Trophoblast cell (in vitro differentiated cells and primary cell): ENCODE data around the gene NADSYN1.

Source experiments
- DNase-seq, 2 donors: peaks; one replicate each; pipeline ENCODE4 v3.0.0-alpha.2; 2016
- H2AFZ ChIP-seq: 2 replicates; pipeline ENCODE4 v1.6.1; 2013; ENCODE audit warnings: low read length, moderate library complexity, mild to moderate bottlenecking; ENCODE audit not compliant: insufficient read depth, poor library complexity
- H2AK5ac ChIP-seq: 2 replicates; pipeline ENCODE4 v1.6.1; 2013; ENCODE audit warnings: mild to moderate bottlenecking, low read length
- H2BK120ac ChIP-seq: 2 replicates; pipeline ENCODE4 v1.6.1; 2013; ENCODE audit warnings: low read length, mild to moderate bottlenecking, moderate library complexity; ENCODE audit not compliant: insufficient read depth, poor library complexity
- H2BK12ac ChIP-seq: 2 replicates; pipeline ENCODE4 v1.6.1; 2013; ENCODE audit warnings: mild to moderate bottlenecking, low read length, moderate library complexity
- H2BK5ac ChIP-seq: 2 replicates; pipeline ENCODE4 v1.6.1; 2013; ENCODE audit warnings: low read length, low read depth, moderate library complexity, mild to moderate bottlenecking; ENCODE audit not compliant: poor library complexity
- H3K14ac ChIP-seq: 2 replicates; pipeline ENCODE4 v1.6.1; 2013; ENCODE audit warnings: mild to moderate bottlenecking, low read length
- H3K18ac ChIP-seq: 2 replicates; pipeline ENCODE4 v1.6.1; 2013; ENCODE audit warnings: mild to moderate bottlenecking, low read length
- H3K23ac ChIP-seq: 2 replicates; pipeline ENCODE4 v1.6.1; 2013; ENCODE audit warnings: low read length
- H3K27ac ChIP-seq: 2 replicates; pipeline ENCODE4 v1.5.1; 2013; ENCODE audit warnings: low read depth, mild to moderate bottlenecking, inconsistent platforms, low read length, moderate library complexity
- H3K27me3 ChIP-seq: 2 replicates; pipeline ENCODE4 v1.6.1; 2013; ENCODE audit warnings: inconsistent platforms, mild to moderate bottlenecking, low read length, moderate library complexity; ENCODE audit not compliant: insufficient read depth
- H3K36me3 ChIP-seq, 2 experiments: 1 replicate in 1 of 2; 2 replicates in 1 of 2; pipeline ENCODE4 v1.6.1; 2013; ENCODE audit warnings: low read length in 2 of 2, mild to moderate bottlenecking in 2 of 2, moderate library complexity in 1 of 2; ENCODE audit not compliant: insufficient read depth in 2 of 2, control insufficient read depth in 1 of 2
- H3K4ac ChIP-seq: 2 replicates; pipeline ENCODE4 v1.6.1; 2013; ENCODE audit warnings: low read depth, mild to moderate bottlenecking, low read length, moderate library complexity
- H3K4me1 ChIP-seq, 2 experiments: 1 replicate in 1 of 2; 2 replicates in 1 of 2; pipeline ENCODE4 v1.6.1; 2013; ENCODE audit warnings: low read length in 2 of 2, mild to moderate bottlenecking in 2 of 2, moderate library complexity in 1 of 2; ENCODE audit not compliant: insufficient read depth in 2 of 2, control insufficient read depth in 1 of 2
- H3K4me2 ChIP-seq: 2 replicates; pipeline ENCODE4 v1.6.1; 2013; ENCODE audit warnings: inconsistent platforms, mild to moderate bottlenecking, low read length, moderate library complexity
- H3K4me3 ChIP-seq: 2 replicates; pipeline ENCODE4 v1.5.1; 2013; ENCODE audit warnings: mild to moderate bottlenecking, low read depth, low read length, inconsistent platforms
- H3K79me1 ChIP-seq: one replicate; pipeline ENCODE4 v1.6.1; 2013; ENCODE audit warnings: low read length
- H3K79me2 ChIP-seq: 2 replicates; pipeline ENCODE4 v1.6.1; 2013; ENCODE audit warnings: low read length, mild to moderate bottlenecking; ENCODE audit not compliant: control insufficient read depth, insufficient read depth, poor library complexity
- H3K9ac ChIP-seq: 2 replicates; pipeline ENCODE4 v1.6.1; 2013; ENCODE audit warnings: mild to moderate bottlenecking, low read length
- H3K9me3 ChIP-seq: 2 replicates; pipeline ENCODE4 v1.6.1; 2013; ENCODE audit warnings: low read depth, mild to moderate bottlenecking, control low read depth, inconsistent platforms, low read length; ENCODE audit not compliant: insufficient read depth
- H4K12ac ChIP-seq: 2 replicates; pipeline ENCODE4 v1.6.1; 2013; ENCODE audit warnings: low read depth, mild to moderate bottlenecking, low read length, moderate library complexity
- H4K8ac ChIP-seq: 2 replicates; pipeline ENCODE4 v1.6.1; 2013; ENCODE audit warnings: low read depth, mild to moderate bottlenecking, low read length, moderate library complexity
- H4K91ac ChIP-seq: one replicate; pipeline ENCODE4 v1.6.1; 2013; ENCODE audit warnings: low read depth, mild to moderate bottlenecking, low read length, moderate library complexity
- WGBS: extraction: QIAGEN DNeasy Blood & Tissue Kit; methylation state at CpG from one replicate; pipeline ENCODE4 v1.1.7; 2013; ENCODE audit warnings: missing lambda C conversion rate; ENCODE audit not compliant: insufficient read length, insufficient coverage; ENCODE audit errors: extremely low coverage; 5-methylcytosine and 5-hydroxymethylcytosine counted together

Gene NADSYN1

DNA sequence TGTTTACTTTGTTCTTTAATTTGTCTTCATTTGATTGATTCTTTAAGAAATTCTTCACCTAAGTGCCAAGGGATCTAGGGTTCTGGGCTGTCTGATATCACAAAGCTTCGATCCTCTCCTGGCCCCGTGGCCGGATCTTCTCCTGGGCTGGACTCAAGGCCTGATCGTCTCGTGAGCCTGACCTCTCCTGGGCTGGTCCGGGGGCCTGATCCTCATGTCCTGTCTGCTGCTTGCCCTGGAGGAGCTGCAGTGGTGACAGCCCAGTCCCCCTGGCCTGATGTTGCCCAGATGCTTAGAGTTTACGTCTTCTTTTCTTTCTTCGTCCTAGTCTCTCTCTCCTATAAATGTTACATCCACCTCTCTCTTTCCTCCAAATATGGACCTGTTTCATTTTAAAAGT is 3.3 kb downstream of the NADSYN1 start:
- Histone ChIP-seq H3K9me3 (peaks cover 3% of the 10 kb centered on the region), H4K8ac (no peak overlapping the region), H3K79me2 (peaks cover 5% of the 10 kb centered on the region), H3K14ac (no peak overlapping the region), H3K4me2 (no peak overlapping the region), H3K4ac (no peak overlapping the region), H3K27ac (no peak overlapping the region), H4K12ac (no peak overlapping the region), H3K23ac (no peak overlapping the region), H3K4me3 (no peak overlapping the region), H3K9ac (no peak overlapping the region), H2AK5ac (no peak overlapping the region), H3K18ac (no peak overlapping the region), H3K36me3 (peaks cover 35 to 42% of the 10 kb centered on the region in 2 experiments), H3K27me3 (no peaks in the 10 kb centered on the region), H2BK120ac (no peak overlapping the region), H2BK5ac (no peak overlapping the region), H3K79me1 (peaks cover 6% of the 10 kb centered on the region), H3K4me1 (peaks cover 8 to 9% of the 10 kb centered on the region in 2 experiments), H2AFZ (no peak overlapping the region), H4K91ac (no peak overlapping the region), H2BK12ac (no peak overlapping the region)
- WGBS = no CpG with 5 or more reads among the region's 8 CpGs
- no peak for DNase-seq

DNA sequence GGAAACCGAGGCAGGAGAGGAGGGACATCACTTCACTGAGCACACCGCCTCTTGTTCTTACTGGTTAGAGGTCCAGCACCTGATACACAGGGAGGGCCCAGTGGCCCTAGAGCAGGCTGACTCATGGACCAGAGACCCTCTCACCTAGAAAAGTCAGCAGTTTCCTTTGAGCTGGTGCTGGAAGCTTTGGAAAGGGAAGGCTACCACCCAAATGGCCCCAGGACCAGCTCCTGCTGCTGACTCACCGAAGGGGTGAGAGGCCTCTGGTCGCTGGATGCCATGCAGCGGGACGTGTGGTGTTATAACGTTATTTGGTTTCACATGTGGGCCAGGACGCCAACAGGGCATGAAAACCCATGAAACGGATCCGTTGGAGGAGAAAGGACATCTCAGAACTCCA is 3.8 kb downstream of the NADSYN1 start:
- Histone ChIP-seq H3K4me1 (peaks cover 7 to 12% of the 10 kb centered on the region in 2 experiments), H3K79me1 (peaks cover 6% of the 10 kb centered on the region), H3K79me2 (peaks cover 5% of the 10 kb centered on the region), H3K36me3 (peaks cover 38 to 42% of the 10 kb centered on the region in 2 experiments), H3K14ac (no peak overlapping the region), H4K8ac (no peak overlapping the region), H3K27me3 (no peaks in the 10 kb centered on the region), H2AFZ (no peak overlapping the region), H3K23ac (no peak overlapping the region), H3K9ac (no peak overlapping the region), H2BK12ac (no peak overlapping the region), H3K27ac (no peak overlapping the region), H3K4me3 (no peak overlapping the region), H2AK5ac (no peak overlapping the region), H3K4ac (no peak overlapping the region), H3K18ac (peak overlapping the region; percentile 15), H4K12ac (no peak overlapping the region), H2BK120ac (no peak overlapping the region), H4K91ac (no peak overlapping the region), H3K4me2 (no peak overlapping the region), H2BK5ac (no peak overlapping the region), H3K9me3 (peaks cover 3% of the 10 kb centered on the region)
- no peak for DNase-seq
- WGBS = no CpG with 5 or more reads among the region's 10 CpGs

DNA sequence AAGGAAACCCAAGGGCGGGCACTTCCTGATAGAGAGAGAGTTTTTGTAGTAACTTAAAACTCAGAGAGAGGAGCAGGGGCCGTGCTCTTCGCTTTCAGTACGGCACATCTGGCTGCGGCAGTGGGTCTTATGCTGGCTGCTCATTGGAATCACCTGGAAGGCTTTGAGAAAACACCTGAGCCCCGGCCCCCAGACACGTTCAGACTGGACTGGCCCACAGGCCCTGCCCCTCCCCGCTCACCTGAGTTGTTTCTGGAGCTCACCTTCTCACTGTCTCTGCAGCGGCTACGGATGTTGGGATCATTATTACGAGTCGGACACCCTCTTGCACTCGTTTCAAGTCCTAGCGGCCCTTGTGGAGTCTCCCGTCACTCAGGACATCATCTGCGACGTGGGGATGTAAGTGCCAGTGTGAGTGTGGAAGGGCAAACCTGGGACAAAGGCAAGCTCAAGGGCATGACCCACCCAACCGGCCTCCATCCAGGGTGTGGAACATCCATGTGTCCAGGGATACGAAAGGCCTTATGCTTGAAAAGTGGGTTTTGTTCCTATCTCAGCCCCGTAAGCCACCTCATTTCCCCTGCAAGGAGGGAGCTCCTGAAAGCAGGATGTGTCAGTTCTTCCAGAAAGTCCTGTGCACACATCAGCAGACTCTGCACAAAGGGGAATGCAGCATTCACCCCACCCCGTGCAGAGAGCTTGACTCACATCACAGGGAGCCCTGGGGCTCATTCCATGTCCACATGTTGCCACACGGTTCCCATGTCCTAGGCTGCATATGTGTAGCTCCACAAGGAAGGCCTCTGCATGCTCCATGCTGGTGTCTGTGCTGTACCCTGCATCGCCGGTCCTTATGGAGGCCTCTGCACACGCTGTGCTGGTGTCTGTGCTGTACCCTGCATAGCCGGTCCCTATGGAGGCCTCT is 5.4 kb downstream of the NADSYN1 start:
- no peak overlapping the region for H3K27ac ChIP-seq
- H3K36me3 ChIP-seq = peaks cover 40 to 43% of the 10 kb centered on the region in 2 experiments
- peaks cover 2% of the 10 kb centered on the region for H3K79me1 ChIP-seq
- H2BK120ac ChIP-seq = no peak overlapping the region
- H3K9me3 ChIP-seq = peaks cover 3% of the 10 kb centered on the region
- no CpG with 5 or more reads among the region's 26 CpGs for WGBS
- no peak overlapping the region for H3K4ac ChIP-seq
- peaks cover 3% of the 10 kb centered on the region for H3K79me2 ChIP-seq
- H4K91ac ChIP-seq = no peak overlapping the region
- H3K18ac ChIP-seq = no peak overlapping the region
- no peak overlapping the region for H3K4me2 ChIP-seq
- H3K14ac ChIP-seq = no peak overlapping the region
- H2BK5ac ChIP-seq = no peak overlapping the region
- no peak overlapping the region for H4K12ac ChIP-seq
- H3K4me3 ChIP-seq = no peak overlapping the region
- no peak overlapping the region for H2BK12ac ChIP-seq
- H3K4me1 ChIP-seq = peaks cover 0 to 8% of the 10 kb centered on the region in 2 experiments
- no peak overlapping the region for H4K8ac ChIP-seq
- H3K9ac ChIP-seq = no peak overlapping the region
- no peaks in the 10 kb centered on the region for H3K27me3 ChIP-seq
- H2AK5ac ChIP-seq = no peak overlapping the region
- DNase-seq = peak; percentile 91
- H2AFZ ChIP-seq = no peak overlapping the region
- no peak overlapping the region for H3K23ac ChIP-seq

DNA sequence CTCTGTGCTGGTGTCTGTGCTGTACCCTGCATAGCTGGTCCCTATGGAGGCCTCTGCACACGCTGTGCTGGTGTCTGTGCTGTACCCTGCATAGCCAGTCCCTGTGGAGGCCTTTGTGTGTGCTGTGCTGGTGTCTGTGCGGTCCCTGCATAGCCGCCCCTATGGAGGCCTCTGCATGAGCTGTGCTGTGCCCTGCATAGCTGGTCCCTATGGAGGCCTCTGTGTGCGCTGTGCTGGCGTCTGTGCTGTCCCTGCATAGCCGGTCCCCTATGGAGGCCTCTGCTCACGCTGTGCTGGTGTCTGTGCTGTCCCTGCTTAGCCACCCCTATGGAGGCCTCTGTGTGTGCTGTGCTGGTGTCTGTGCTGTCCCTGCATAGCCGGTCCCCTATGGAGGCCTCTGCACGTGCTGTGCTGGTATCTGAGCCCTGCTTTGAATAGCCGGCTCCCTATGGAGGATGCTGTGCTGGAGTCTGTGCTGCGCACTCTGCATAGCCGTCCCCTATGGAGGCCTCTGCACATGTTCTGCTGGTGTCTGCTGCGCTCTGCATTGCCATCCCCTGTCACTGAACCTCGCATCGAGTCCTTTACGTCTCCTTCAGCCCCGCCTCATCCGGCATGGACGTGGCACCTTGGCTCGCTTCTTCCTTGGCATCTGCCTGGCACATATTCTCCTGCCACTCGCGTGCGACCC is 6.2 kb downstream of the NADSYN1 start:
- H2AFZ ChIP-seq = no peak overlapping the region
- no peaks in the 10 kb centered on the region for H3K27me3 ChIP-seq
- no peaks in the 10 kb centered on the region for H3K79me1 ChIP-seq
- DNase-seq = peak; percentile 34 to 65
- no peak overlapping the region for H3K4ac ChIP-seq
- H3K23ac ChIP-seq = no peak overlapping the region
- no peak overlapping the region for H3K4me2 ChIP-seq
- no peak overlapping the region for H4K91ac ChIP-seq
- no peak overlapping the region for H2AK5ac ChIP-seq
- H4K12ac ChIP-seq = no peak overlapping the region
- peaks cover 0 to 3% of the 10 kb centered on the region in 2 experiments for H3K4me1 ChIP-seq
- no peak overlapping the region for H3K9ac ChIP-seq
- H3K79me2 ChIP-seq = no peaks in the 10 kb centered on the region
- H3K36me3 ChIP-seq = peaks cover 46 to 49% of the 10 kb centered on the region in 2 experiments
- no CpG with 5 or more reads among the region's 23 CpGs for WGBS
- no peak overlapping the region for H3K4me3 ChIP-seq
- no peak overlapping the region for H3K27ac ChIP-seq
- peaks cover 5% of the 10 kb centered on the region for H3K9me3 ChIP-seq
- no peak overlapping the region for H2BK120ac ChIP-seq
- H3K18ac ChIP-seq = no peak overlapping the region
- H2BK12ac ChIP-seq = no peak overlapping the region
- no peak overlapping the region for H2BK5ac ChIP-seq
- H3K14ac ChIP-seq = no peak overlapping the region
- no peak overlapping the region for H4K8ac ChIP-seq
